OCI-LY7 (cell line): ENCODE data around the gene AMY1A.
"Not testable (repeated sequence)": the region's sequence is repeated elsewhere in the genome, so short reads cannot be mapped to it uniquely, and the experiment has no call there.

ENCODE experiments used
- EZH2phosphoT487 ChIP-seq: fragments of 200-600 bp; sonication (generic); IDR thresholded peaks from 2 replicates; pipeline ENCODE4 v1.6.1; 2018; ENCODE audit warnings: low read depth, borderline replicate concordance, mild to moderate bottlenecking, mixed run types, antibody characterized with exemption, low read length, moderate library complexity, mixed read lengths
- TF ChIP-seq, protein P1 (sequence below): fragments of 200-600 bp; sonication (generic); conservative IDR thresholded peaks from 2 replicates; pipeline ENCODE4 v1.5.1; 2014; ENCODE audit warnings: mild to moderate bottlenecking, antibody characterized with exemption, low read length, moderate library complexity, mixed read lengths

DNA sequence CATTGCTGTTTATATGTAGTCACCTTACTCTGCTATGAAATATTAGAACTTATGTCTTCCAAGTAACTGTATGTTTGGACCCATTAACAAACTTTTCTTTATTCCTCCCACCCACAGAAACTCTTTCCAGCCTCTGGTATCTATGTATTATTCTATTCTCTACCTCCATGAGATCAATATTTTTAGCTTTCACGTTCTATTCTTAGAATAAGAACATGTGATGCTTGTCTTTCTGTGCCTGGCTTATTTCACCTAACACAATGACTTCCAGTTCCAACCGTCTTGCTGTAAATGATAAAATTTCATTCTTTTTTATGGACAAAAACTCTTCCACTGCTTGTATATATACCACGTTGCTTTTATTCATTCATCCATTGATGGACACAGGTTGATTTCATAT is 14.4 kb upstream of the AMY1A start:
- TF ChIP-seq EZH2phosphoT487, result not testable (repeated sequence)
- TF ChIP-seq, protein P1, sequence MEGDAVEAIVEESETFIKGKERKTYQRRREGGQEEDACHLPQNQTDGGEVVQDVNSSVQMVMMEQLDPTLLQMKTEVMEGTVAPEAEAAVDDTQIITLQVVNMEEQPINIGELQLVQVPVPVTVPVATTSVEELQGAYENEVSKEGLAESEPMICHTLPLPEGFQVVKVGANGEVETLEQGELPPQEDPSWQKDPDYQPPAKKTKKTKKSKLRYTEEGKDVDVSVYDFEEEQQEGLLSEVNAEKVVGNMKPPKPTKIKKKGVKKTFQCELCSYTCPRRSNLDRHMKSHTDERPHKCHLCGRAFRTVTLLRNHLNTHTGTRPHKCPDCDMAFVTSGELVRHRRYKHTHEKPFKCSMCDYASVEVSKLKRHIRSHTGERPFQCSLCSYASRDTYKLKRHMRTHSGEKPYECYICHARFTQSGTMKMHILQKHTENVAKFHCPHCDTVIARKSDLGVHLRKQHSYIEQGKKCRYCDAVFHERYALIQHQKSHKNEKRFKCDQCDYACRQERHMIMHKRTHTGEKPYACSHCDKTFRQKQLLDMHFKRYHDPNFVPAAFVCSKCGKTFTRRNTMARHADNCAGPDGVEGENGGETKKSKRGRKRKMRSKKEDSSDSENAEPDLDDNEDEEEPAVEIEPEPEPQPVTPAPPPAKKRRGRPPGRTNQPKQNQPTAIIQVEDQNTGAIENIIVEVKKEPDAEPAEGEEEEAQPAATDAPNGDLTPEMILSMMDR, result not testable (repeated sequence)
